NCI-H524 treated with DMSO at 0.1 percent for 48 hours (cell line): ENCODE results near the gene NPEPPS.
A peak's percentile ranks its signal among the peaks of the same experiment; 100 is the strongest.
"Not testable (repeated sequence)": the region's sequence is repeated elsewhere in the genome, so short reads cannot be mapped to it uniquely, and the experiment has no call there.

Source experiments
- DNase-seq: peaks from one replicate; lab custom pipeline; 2025; lab: John Stamatoyannopoulos, UW

Gene NPEPPS, protein sequence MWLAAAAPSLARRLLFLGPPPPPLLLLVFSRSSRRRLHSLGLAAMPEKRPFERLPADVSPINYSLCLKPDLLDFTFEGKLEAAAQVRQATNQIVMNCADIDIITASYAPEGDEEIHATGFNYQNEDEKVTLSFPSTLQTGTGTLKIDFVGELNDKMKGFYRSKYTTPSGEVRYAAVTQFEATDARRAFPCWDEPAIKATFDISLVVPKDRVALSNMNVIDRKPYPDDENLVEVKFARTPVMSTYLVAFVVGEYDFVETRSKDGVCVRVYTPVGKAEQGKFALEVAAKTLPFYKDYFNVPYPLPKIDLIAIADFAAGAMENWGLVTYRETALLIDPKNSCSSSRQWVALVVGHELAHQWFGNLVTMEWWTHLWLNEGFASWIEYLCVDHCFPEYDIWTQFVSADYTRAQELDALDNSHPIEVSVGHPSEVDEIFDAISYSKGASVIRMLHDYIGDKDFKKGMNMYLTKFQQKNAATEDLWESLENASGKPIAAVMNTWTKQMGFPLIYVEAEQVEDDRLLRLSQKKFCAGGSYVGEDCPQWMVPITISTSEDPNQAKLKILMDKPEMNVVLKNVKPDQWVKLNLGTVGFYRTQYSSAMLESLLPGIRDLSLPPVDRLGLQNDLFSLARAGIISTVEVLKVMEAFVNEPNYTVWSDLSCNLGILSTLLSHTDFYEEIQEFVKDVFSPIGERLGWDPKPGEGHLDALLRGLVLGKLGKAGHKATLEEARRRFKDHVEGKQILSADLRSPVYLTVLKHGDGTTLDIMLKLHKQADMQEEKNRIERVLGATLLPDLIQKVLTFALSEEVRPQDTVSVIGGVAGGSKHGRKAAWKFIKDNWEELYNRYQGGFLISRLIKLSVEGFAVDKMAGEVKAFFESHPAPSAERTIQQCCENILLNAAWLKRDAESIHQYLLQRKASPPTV

DNA sequence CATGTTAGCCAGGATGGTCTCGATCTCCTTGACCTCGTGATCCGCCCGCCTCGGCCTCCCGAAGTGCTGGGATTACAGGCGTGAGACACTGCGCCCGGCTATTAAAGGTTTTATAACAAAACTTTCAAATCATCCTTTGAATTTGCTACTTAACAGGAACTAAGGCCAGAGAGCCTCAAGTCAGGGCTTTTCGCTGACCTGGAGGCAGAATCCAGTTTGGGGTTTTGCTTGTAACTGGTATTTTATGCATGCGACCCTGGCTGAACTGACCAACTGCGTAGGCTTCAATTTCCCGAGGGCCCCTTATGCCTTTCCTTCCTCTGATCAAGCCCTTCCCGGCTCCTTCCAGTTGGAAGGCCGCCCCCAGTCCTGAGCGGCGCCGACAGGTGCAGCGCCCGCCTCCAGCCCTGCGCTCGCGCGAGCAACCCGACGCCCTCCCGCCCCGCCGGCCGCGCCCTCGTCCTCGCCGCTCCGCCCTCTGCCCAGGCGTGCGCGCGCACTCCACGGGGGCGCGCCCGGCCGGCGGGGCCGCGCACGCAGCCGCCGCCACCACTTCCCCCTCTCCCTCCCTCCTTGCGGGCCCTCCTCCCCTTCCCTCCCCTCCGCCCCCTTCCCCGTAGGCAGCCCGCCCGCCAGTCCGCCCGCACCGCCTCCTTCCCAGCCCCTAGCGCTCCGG lies at the start of gene NPEPPS:
Gene NPEPPS, plus strand, starts transcription at position 552 of the 676 bp plus-strand sequence. CDS start 193 bp downstream, outside the sequence.
- peak; percentile 25 for DNase-seq

DNA sequence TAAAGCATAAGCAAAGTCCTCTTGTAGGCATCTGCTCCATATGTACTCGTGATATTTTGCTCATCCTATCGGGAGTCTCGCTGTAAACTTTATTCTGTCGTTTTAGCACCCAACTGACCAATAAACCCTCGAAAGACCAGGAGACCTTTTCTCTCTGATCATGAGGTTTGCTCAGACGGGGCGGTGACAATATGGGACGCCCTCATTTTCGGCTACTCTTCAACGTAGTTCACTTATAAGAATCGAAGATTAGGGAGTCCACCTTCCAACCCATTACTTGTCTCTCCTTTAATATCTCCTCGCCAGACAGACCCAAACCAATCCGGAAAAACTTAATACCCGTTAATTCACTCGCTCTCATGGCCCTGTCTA lies 39.1 kb upstream of the NPEPPS start:
- DNase-seq, result not testable (repeated sequence)

DNA sequence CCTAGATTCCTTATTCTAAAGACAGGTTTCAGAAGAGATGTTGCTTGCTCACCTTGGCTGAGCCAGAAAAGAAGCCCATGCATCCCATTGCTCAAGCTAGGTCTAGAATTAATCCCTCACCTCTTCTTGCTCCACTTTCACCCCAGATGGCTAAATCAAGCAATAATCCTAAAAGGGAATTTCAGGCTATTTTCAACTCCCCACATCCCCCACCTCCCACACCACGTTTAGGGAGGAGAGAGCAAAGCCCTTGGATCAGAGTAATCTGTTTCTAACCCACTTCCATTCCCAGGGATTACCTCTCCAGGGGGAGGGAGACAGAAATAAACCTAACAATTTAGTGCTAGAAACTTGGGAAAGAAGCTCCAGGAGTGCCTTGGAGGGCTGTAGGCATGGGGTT lies 31.8 kb upstream of the NPEPPS start:
- not testable (repeated sequence) for DNase-seq

DNA sequence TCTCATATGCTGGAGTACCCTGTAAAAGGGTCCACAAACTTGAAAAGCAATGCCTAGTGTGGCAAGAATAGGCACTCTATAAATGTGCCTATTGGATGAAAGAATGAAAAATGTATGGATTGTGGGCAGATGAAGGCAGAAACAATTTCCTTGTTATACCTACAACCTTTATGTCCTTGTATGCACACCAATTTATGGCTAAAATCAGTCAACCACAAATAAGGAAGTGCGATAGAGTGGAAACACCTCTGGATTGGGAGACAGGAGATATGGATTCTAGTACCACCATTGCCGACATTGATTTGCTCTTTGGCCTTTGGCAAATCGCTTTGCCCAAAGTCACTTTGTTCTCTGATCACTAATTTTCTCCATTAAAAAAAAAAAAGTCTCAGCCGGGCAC lies 31.4 kb upstream of the NPEPPS start:
- not testable (repeated sequence) for DNase-seq

DNA sequence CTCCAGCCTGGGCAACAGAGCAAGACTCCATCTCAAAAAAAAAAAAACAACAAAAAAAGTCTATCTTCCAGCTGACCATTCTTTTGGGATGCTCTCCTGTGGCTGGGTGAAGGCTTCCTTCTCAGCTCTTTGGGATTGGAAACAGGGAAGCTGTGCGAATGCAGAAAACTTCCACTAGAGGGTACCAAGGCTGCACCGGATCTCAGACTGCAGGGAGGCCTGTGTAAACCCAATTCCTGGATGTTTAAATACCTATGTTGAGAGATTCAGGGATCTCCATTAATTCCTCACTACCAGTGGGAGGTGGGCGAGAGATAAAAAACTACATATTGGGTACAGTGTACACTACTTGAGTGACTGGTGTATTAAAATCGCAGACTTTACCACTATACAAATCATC lies 30.3 kb upstream of the NPEPPS start:
- DNase-seq, result not testable (repeated sequence)

DNA sequence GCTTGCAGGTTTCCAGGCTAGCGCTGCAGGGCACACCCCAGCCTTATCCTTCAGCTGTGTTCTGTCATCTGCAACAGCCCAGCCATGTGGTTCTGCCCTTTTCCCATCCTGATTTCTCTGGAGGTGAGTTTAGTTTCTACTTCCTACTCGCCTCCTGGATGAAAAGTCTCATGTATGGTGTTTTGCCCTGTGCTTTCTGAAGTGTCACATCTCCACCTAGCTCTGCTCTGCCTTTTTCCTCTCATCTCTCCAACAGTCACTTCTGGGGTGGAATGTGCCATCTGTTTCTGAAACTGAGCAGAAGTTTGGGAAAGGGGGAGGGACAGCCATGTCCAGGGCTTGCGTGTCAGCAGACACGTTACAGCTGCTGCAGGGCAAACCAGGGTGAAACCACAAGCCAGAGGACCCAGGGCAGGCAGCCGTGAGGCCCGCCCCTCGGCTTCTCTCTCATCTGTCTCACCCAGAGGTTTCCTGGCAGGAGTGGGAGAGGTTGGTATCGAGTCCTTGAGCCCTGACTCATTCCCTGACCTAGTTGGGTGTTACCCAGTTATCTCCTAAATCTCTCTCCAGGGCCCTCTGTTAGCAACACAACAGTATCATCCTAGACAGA lies 28.7 kb upstream of the NPEPPS start:
- peak; percentile 58 for DNase-seq

DNA sequence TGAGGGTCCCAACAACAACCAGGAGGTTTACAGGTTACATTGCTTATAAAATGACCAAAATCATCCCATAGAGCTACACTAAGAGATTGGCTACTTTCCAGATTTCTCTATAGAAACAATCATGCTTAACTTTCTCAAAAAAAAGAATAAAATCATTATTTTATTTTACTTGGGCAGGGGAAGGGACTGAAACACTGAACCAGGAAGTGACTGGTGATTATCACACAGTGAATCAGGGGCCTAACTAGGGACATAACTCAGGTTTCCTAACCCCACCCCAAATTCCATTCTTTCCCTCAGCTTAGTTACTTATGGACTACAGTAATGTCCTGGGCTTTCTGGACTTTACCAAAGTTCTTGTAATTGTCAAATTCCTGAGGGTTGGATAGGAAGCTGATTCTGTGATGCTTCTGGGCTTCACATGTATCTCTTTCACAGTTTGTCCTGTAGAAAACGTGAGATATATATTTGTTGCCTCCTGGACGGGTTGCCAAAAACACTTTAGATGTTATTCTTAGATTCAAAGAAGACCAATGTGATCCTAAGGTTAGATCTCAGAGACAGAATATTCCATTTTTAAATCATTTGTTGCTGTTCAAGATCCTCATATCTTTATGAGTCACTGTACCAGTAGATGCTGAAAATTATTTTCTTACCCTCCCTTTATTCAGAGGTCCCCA lies 28.0 kb upstream of the NPEPPS start:
- not testable (repeated sequence) for DNase-seq

DNA sequence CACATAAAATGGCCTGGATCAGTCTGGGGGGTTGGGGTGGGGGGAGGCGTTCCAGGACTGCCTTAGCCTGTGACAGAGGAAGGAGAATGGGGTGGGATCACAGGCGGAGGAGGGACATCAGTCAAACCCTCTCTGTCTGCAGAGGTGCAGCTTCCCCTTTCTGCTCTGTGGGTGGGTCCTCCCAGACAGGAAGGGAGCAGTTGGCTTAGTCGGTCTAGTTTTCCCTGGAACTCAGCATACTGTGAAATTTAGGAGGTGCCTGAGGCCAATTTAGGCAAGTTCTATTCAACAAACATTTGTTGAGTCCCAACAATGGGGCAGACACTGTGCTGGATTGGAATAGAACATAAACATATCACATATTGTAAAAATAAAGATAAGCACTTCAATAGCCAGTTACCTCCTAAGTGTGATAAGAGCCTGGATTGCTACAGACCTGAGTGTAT lies 19.2 kb upstream of the NPEPPS start:
- not testable (repeated sequence) for DNase-seq

DNA sequence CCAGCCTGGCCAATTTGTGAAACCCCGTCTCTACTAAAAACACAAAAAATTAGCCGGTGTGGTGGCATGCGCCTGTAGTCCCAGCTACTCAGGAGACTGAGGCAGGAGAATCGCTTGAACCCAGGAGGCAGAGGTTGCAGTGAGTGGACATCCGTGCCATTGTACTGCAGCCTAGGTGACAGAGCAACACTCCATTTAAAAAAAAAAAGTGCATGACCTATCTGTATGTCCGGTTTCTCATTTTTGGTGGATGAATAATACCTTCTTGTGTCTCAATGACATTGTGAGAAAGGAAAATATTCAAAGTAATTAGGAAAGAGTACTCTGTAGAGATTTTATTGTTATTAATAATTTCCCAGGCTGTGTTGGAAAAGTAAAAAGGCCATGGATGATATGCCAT lies 17.6 kb upstream of the NPEPPS start:
- DNase-seq, result not testable (repeated sequence)

DNA sequence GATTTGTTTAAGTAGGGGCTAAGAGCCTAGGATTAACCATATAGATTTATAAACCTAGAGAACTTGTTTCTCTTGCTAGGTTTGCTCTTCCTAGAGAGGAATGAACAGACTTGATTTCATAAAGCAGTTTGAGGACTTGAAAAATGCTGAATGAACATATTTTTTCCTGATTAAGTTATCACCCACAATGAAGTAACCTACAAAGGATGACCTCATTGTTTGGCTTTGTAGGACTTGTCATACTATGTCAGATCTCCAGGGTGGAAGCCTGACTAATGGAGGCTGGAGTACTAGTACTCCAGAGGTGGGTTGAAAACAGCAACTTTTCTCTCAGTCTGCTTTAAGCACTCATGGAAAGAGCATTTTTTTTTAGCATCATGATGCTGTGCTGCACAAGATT lies 12.0 kb upstream of the NPEPPS start:
- not testable (repeated sequence) for DNase-seq

DNA sequence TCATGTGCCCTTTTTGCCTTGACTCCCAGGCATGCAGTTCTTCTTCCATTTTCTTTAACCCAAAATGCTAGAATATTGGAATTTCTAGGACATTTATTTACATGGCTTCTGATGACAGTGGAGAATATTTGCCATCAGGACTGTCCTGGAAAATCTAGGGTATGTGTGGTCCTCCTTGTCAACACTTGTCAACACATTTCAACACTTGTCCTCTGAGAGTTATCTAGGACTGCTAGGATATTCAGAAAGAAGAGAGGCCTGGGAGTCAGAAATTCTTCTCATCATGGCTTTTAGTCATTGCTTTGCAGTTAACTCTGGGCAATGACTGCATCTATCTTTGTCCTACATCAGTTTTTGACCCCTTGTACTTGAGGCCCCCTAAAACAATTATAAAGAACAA lies 11.5 kb upstream of the NPEPPS start:
- not testable (repeated sequence) for DNase-seq

DNA sequence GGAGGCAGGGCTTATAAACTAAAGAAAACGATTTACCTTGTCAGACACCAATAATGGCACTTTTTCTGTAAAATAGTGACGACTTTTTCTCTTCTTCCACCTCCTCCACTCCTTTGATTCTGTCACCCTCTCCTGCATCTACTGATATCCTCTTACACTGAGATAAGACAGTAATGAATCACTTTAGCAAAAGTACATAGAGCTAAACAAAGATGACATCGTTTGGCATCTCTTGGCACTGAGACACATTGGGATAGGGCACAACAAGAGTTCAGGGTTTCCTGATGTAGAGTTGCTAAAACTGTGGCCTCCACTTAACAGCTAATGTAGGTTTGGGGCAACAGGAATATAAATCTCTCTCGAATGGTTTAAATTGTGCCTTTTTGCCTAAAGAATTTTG lies 10.6 kb upstream of the NPEPPS start:
- DNase-seq, result not testable (repeated sequence)

DNA sequence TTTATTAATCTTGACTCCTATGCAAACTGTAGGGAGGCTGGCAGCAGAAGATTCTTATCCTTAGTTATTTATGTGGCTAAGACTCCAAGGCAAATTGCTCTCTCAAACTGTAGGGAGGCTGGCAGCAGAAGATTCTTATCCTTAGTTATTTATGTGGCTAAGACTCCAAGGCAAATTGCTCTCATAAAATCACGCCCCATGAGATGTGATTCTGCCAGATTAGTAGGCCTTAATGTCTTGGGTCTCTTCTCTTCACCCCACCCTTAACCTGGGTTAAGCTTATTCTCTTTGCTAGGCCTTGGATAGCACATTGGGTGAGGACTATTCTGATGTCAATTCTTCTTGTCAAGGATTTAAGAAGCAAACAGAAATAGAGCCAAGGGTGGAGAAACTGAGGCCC lies 9.5 kb upstream of the NPEPPS start:
- DNase-seq, result not testable (repeated sequence)

DNA sequence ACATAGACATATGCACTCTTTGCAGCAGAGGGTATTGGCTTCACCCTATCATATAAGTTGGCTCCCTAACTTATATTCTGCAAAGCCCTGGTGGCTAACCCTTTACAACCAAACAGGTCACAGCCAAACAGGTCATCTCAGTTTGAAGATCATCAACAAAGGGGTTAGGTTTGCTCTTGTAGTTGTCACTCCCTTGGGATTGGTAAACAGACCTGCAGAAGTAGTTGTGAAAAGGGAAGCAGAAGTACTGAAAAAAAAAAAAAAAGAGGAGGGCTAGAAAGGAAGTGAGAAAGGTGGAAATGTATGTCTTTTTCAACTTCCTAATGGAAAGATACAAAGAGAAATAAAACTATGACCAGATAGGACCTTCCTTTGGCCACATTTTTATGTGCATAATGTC lies 8.6 kb upstream of the NPEPPS start:
- not testable (repeated sequence) for DNase-seq

DNA sequence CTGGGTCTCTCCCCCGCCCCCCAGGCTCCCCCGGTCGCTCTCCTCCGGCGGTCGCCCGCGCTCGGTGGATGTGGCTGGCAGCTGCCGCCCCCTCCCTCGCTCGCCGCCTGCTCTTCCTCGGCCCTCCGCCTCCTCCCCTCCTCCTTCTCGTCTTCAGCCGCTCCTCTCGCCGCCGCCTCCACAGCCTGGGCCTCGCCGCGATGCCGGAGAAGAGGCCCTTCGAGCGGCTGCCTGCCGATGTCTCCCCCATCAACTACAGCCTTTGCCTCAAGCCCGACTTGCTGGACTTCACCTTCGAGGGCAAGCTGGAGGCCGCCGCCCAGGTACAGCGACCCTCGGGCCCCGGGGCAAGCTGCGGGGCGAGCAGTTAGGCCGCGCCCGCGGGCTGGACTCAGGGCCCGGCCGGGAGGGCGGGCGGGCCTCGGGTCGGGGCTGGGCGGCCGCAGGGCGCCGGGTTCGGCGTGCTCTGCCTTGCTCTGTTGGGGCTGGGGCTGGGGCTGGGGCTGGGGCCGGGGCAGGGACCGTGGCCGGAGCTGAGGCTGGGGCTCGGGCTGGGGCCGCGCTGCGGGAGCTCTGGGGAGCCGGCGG lies 419 bp downstream of the NPEPPS start:
- not testable (repeated sequence) for DNase-seq

DNA sequence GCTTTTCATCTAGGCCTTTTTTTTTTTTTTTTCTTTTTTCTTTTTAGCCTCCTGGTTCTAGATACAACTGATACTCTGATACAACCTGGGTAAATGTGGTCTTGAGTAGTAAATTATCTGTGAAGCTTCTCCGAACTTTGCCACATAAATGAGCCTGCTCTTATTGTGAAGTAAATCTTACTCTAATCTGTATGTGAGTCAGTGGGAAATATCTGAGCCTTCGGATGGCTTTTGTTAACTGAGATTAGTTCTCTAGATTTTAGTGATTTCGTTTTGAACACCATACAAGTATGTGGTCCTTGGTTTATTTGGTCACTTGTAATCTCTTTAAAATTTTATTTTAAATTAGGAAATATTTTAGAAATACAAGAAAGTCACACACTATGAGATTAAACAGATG lies 8.2 kb downstream of the NPEPPS start:
- not testable (repeated sequence) for DNase-seq

DNA sequence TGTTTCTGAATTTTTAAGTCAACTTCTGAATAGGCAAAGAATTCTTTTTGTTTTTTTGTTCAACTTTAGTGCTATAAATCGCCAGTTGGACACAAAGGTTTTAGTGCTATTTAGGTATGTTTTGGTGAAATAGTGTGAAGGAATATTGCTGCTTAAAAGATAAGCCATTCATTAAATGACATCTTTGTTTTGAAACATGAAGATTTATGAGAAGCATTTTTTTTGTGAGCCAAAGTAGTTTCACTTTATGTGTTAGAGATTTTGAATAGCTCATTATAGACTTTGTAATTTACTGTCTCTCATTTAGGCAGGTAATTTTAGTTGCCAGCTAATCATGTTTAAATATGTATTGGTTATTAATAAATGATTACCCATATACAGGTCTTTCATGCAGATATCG lies 10.8 kb downstream of the NPEPPS start:
- DNase-seq, result not testable (repeated sequence)

DNA sequence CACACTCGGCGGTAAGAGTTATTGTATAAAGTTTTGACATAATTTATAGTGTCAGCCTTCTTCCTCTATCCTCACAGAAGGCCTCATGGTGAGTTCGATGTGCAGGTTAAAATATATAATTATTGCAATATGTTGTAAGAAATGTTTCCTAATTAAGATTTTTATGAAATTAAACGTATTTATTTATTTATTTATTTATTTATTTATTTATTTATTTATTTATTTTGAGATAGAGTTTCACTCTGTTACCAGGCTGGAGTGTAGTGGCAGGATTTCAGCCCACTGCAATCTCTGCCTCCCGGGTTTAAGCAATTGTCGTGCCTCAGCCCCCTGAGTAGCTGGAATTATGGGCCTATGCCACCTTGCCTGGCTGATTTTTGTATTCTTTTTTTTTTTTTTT lies 13.4 kb downstream of the NPEPPS start:
- not testable (repeated sequence) for DNase-seq

DNA sequence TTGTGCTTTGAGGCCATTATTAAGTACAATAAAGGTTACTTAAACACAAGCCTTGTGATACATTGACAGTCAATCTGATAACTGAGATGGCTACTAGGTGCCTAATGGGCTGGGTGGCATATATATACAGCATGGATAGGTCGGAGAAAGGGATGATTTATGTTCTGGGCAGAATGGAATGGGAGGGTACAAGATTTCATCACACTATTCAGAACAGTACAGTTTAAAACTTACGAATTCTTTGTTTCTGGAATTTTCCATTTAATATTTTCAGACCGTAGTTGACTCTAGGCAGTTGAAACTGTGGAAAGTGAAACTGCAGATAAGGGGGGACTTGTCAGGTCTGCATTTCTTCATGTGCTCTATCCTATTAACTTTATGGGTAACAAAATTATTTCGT lies 23.8 kb downstream of the NPEPPS start:
- not testable (repeated sequence) for DNase-seq

DNA sequence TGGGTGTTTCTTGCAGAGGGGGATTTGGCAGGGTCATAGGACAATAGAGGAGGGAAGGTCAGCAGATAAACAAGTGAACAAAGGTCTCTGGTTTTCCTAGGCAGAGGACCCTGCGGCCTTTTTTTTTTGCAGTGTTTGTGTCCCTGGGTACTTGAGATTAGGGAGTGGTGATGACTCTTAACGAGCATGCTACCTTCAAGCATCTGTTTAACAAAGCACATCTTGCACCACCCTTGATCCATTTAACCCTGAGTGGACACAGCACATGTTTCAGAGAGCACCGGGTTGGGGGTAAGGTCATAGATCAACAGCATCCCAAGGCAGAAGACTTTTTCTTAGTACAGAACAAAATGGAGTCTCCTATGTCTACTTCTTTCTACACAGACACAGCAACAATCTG lies 25.2 kb downstream of the NPEPPS start:
- not testable (repeated sequence) for DNase-seq
